Colonic mucosa (tissue), 4 donors: ENCODE measurements around the gene FILIP1. TPM values are rescaled to one million over a fixed set of nuclear protein-coding genes. Genes with fewer than 3 reads are reported as not detected.

Source experiments
- DNase-seq: peaks from one replicate; pipeline ENCODE4 v3.0.0-alpha.2; 2020
- H3K27ac ChIP-seq: fragments of 200-600 bp; one replicate; pipeline ENCODE4 v1.8.0; 2021
- H3K27me3 ChIP-seq: fragments of 200-600 bp; one replicate; pipeline ENCODE4 v1.8.0; 2021
- H3K36me3 ChIP-seq: fragments of 200-600 bp; one replicate; pipeline ENCODE4 v1.8.0; 2021
- H3K4me1 ChIP-seq: fragments of 200-600 bp; one replicate; pipeline ENCODE4 v1.8.0; 2021; ENCODE audit warnings: mild to moderate bottlenecking
- H3K4me3 ChIP-seq: fragments of 200-600 bp; one replicate; pipeline ENCODE4 v1.8.0; 2021
- H3K9ac ChIP-seq, 2 donors: one replicate each; pipeline ENCODE4 v1.7.0; 2013; ENCODE audit warnings: control low read depth in 2 of 2, low read depth in 2 of 2, low read length in 2 of 2
- H3K9me3 ChIP-seq: fragments of 200-600 bp; one replicate; pipeline ENCODE4 v1.8.0; 2021
- CTCF ChIP-seq: fragments of 200-600 bp; IDR thresholded peaks from one replicate; pipeline ENCODE4 v1.8.0; 2022; ENCODE audit warnings: antibody characterized with exemption, mild to moderate bottlenecking
- intact Hi-C: fragments of 100-400 bp; cut with DNase I; formaldehyde crosslinking; loops from one replicate; pipeline ENCODE4 v1.14.1; 2022
- total RNA-seq, 2 donors: library from RNA; stranded (reverse); fragmentation: NEBNext Ultra II Directional in 1 of 2; extraction: Animal tissue kit (Norgen Biotek cat#: 25700) in 1 of 2; gene quantifications; one replicate each; pipeline ENCODE4 v1.2.1, GENCODE V29; 2021
- donor health status: healthy.
- donor health status: DM: no; HTN: no; CAD: no.
- donor health status: DM: no; HTN: no; CAD: no.

FILIP1 gene
- total RNA-seq, 2 donors from 2014 or later = 0.57 to 6.5 TPM

GRCh38 chr6:75419980-75420379 lies 73.6 kb downstream of the FILIP1 start:
- H3K4me3 ChIP-seq = no peak overlapping the region
- intact Hi-C loops = no loop called here
- H3K9ac ChIP-seq = no peak overlapping the region
- H3K9me3 ChIP-seq = no peaks in the 10 kb centered on the region
- no peaks in the 10 kb centered on the region for H3K27me3 ChIP-seq
- H3K4me1 ChIP-seq = no peaks in the 10 kb centered on the region
- no peak for TF ChIP-seq CTCF
- no peak for DNase-seq
- H3K27ac ChIP-seq = no peak overlapping the region
- H3K36me3 ChIP-seq = no peaks in the 10 kb centered on the region

DNA sequence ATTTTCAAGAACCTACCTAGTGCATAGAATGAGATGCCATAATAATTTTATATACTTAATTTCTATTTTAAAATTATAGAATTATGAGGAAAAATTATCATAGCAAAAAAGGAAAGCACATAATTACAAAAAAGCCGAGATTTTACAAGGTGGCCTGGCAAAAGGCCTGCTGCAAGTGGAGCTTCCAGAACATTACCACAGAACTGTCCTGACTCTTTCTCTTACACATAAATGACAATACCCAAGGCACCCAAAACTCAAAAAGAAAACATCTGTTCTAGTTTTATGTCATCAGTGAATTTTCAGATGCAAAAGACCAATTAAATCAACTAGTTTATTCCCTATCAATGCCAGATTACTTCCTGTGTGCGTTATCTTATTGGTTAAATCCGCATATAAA lies 74.2 kb downstream of the FILIP1 start:
- Histone ChIP-seq H3K9ac (no peak overlapping the region), H3K27ac (no peak overlapping the region), H3K4me1 (no peaks in the 10 kb centered on the region)

GRCh38 chr6:75418233-75418632 lies 75.4 kb downstream of the FILIP1 start:
- no peaks in the 10 kb centered on the region for H3K4me1 ChIP-seq
- H3K27ac ChIP-seq = no peak overlapping the region

More for the DNA sequence above, 74.2 kb downstream of the FILIP1 start:
- no peak for DNase-seq
- H3K27me3 ChIP-seq = no peaks in the 10 kb centered on the region
- intact Hi-C loops = no loop called here
- TF ChIP-seq CTCF = no peak
- no peaks in the 10 kb centered on the region for H3K9me3 ChIP-seq
- H3K36me3 ChIP-seq = no peaks in the 10 kb centered on the region
- H3K4me3 ChIP-seq = no peak overlapping the region

DNA sequence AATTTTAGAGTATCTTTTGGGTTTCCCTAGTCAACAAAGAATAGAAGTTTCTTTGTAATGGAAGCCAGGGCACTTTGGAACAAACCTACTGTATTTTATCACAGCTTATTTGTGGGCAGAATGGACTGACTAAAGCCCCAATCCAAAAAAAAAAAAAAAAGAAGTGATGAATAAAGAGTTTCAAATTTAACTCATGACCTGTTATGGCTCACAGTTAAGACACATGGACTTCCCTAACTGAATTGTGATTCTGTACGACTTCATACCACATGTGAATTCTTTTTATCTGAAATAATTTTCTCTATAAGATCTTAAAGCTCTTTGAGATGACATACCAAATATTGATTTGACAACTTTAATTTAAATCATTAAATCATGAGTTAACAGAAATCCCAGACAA lies 77.2 kb downstream of the FILIP1 start:
- H3K9me3 ChIP-seq = no peaks in the 10 kb centered on the region
- no peaks in the 10 kb centered on the region for H3K36me3 ChIP-seq
- no peak overlapping the region for H3K27ac ChIP-seq
- no peak for DNase-seq
- no peaks in the 10 kb centered on the region for H3K4me1 ChIP-seq
- intact Hi-C loops = no loop called here
- H3K27me3 ChIP-seq = no peaks in the 10 kb centered on the region
- no peak for TF ChIP-seq CTCF
- H3K4me3 ChIP-seq = no peak overlapping the region
- no peak overlapping the region for H3K9ac ChIP-seq

More at GRCh38 chr6:75418233-75418632, 75.4 kb downstream of the FILIP1 start:
- intact Hi-C loops = no loop called here
- no peak for TF ChIP-seq CTCF
- H3K36me3 ChIP-seq = no peaks in the 10 kb centered on the region
- no peak for DNase-seq
- H3K9ac ChIP-seq = no peak overlapping the region
- no peaks in the 10 kb centered on the region for H3K9me3 ChIP-seq
- no peaks in the 10 kb centered on the region for H3K27me3 ChIP-seq
- H3K4me3 ChIP-seq = no peak overlapping the region

DNA sequence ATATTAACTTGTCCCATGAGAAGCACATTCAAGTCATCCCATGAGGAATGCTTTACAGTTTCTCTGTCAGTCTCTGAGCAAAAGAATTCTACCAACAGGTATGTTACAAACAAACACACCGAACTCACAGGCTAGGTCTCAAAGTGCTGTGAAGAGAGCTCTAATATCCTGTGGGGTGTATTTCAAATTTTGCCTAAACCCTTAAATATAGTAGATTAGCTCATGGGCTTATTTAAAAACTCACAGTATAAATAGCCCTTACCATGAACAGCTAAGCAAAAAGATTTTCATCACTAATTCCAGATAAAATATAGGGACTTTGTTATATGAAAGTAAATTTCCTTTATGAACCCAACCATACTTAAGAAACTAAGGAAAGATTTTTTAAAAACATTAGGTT lies 77.8 kb downstream of the FILIP1 start:
- TF ChIP-seq CTCF = no peak
- Histone ChIP-seq H3K36me3 (no peaks in the 10 kb centered on the region), H3K27ac (no peak overlapping the region), H3K9me3 (no peaks in the 10 kb centered on the region), H3K4me1 (no peaks in the 10 kb centered on the region), H3K4me3 (no peak overlapping the region), H3K9ac (no peak overlapping the region), H3K27me3 (no peaks in the 10 kb centered on the region)
- no peak for DNase-seq
- intact Hi-C loops = no loop called here
